AG04449 (cell line): ENCODE measurements around the gene ALOX12B.
"Not testable (repeated sequence)": the region's sequence is repeated elsewhere in the genome, so short reads cannot be mapped to it uniquely, and the experiment has no call there.

Experiments used
- CTCF ChIA-PET: fragments of 350-600 bp; formaldehyde crosslinking; extraction: SDS; loops from one replicate; lab custom pipeline; 2021; ENCODE audit warnings: antibody characterized with exemption; lab: Yijun Ruan, JAX
- POLR2A ChIA-PET: fragments of 400-600, 350-600 bp; formaldehyde crosslinking; extraction: SDS; loops from one replicate; lab custom pipeline; 2020; ENCODE audit warnings: antibody characterized with exemption, inconsistent platforms; lab: Yijun Ruan, JAX
- DNase-seq: peaks from one replicate; pipeline ENCODE4 v3.0.0-alpha.2; 2010; ENCODE audit warnings: low read depth, low spot score
- H3K4me3 ChIP-seq: 2 replicates; pipeline ENCODE4 v1.5.1; 2011; ENCODE audit warnings: low read depth, mild to moderate bottlenecking, control low read depth, low read length
- TF ChIP-seq, protein P1 (sequence below): IDR thresholded peaks from one replicate; pipeline ENCODE4 v1.5.1; 2011; ENCODE audit warnings: mild to moderate bottlenecking, moderate library complexity, low read length, control low read depth, inconsistent platforms; ENCODE audit not compliant: insufficient read depth; ENCODE audit errors: missing control alignments

The ALOX12B gene

GRCh38 chr17:8066841-8067775, 20.4 kb downstream of the ALOX12B start:
- TF ChIP-seq, protein P1, sequence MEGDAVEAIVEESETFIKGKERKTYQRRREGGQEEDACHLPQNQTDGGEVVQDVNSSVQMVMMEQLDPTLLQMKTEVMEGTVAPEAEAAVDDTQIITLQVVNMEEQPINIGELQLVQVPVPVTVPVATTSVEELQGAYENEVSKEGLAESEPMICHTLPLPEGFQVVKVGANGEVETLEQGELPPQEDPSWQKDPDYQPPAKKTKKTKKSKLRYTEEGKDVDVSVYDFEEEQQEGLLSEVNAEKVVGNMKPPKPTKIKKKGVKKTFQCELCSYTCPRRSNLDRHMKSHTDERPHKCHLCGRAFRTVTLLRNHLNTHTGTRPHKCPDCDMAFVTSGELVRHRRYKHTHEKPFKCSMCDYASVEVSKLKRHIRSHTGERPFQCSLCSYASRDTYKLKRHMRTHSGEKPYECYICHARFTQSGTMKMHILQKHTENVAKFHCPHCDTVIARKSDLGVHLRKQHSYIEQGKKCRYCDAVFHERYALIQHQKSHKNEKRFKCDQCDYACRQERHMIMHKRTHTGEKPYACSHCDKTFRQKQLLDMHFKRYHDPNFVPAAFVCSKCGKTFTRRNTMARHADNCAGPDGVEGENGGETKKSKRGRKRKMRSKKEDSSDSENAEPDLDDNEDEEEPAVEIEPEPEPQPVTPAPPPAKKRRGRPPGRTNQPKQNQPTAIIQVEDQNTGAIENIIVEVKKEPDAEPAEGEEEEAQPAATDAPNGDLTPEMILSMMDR, result no peak
- ChIA-PET POLR2A (no interaction called here), CTCF (interaction anchor here (1.4 to 12.4 kb wide), 2 partner anchors 10 to 19 kb away, joined by 7 to 174 read pairs; partner anchors contain the start of gene ALOX12B)
- DNase-seq, result no peak
- H3K4me3 ChIP-seq, result no peak overlapping the region

DNA sequence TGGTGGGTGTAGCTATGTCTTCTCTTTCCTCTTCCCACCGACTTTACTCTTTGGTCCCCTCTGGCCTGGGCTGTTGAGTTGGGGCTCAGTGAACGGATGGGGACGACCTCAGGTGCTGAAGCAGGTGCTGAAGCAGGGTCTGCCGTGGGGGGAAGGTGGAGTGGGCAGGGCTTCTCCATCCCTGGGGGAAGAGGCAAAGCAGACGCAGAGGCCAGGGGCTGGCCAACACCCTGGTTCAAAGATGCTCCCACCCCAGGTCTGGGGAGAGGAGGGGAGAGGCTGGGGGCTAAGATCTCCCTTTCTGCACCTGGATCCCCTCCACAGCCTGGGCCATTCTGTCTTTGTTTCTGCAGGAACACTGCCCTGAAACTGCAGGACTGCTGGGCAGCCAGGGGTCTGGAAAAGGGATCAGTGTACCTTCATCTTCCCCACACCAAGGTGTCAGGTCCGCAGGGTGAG, 22.9 kb downstream of the ALOX12B start:
- ChIA-PET CTCF (interaction anchor here (1.0 to 12.4 kb wide), 3 partner anchors 10 to 312 kb away, joined by 3 to 174 read pairs (median 19); partner anchors contain the start of genes ALOX12B and KRABD2), POLR2A (interaction anchor here (0.6 kb wide), 1 partner anchor 10 kb away, joined by 3 read pairs; no protein-coding TSS in a partner anchor)
- H3K4me3 ChIP-seq, result no peak overlapping the region
- DNase-seq, result no peak
- TF ChIP-seq, protein P1, result no peak

GRCh38 chr17:8063761-8064534, 23.6 kb downstream of the ALOX12B start:
- DNase-seq, result no peak
- TF ChIP-seq, protein P1, result no peak
- ChIA-PET CTCF (interaction anchor here (2.7 to 12.4 kb wide), 2 partner anchors 11 to 22 kb away, joined by 19 to 174 read pairs; partner anchors contain the start of gene ALOX12B), POLR2A (interaction anchor here (0.6 kb wide), 1 partner anchor 11 kb away, joined by 3 read pairs; no protein-coding TSS in a partner anchor)
- no peak overlapping the region for H3K4me3 ChIP-seq

DNA sequence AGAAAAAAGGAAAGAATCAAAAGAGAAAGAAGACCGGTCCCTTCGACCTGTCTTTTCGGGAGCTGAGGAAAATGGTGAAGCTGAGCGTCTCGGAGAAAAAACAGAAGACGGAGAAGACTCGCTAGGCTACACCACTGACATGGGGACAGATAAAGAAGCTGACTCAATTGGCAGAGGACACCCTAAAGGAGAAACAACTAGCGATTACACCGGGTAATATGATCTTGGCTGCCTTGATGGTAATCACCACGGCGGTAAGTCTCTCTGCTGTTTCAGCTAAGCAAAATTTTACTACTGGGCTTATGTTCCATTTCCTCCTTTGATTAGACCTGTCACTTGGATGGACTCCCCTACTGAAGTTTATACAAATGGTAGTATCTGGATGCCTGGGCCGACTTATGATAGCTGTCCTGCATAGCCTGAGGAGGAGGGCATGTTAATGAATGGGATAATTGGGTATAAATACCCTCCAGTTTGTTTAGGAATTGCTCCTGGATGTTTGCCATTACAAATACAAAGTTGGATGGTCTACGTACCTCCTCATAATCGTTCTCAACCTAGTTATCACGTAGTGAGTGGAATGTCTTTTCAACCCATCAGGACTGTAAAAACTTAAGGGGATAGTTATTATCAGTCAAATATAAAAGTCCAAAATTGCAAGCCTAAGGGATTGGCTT, 24.6 kb downstream of the ALOX12B start:
- TF ChIP-seq, protein P1, result no peak
- no peak for DNase-seq
- CTCF ChIA-PET, result interaction anchor here (0.8 to 12.4 kb wide), 19 partner anchors 10 to 831 kb away, joined by 3 to 233 read pairs (median 4); partner anchors contain the start of genes ALOX12B, ALOX15B, ALOXE3 and NAA38
- POLR2A ChIA-PET, result no interaction called here
- no peak overlapping the region for H3K4me3 ChIP-seq

- no peak overlapping the region for H3K4me3 ChIP-seq
- CTCF ChIA-PET, result interaction anchor here (0.8 to 12.4 kb wide), 25 partner anchors 10 to 832 kb away, joined by 3 to 233 read pairs (median 4); partner anchors contain the start of genes ALOX12B, ALOX15B, ALOXE3 and NAA38
- TF ChIP-seq, protein P1, result no peak
- DNase-seq, result no peak
- POLR2A ChIA-PET, result no interaction called here
Measured at GRCh38 chr17:8062435-8062806, 25.1 kb downstream of the ALOX12B start.

DNA sequence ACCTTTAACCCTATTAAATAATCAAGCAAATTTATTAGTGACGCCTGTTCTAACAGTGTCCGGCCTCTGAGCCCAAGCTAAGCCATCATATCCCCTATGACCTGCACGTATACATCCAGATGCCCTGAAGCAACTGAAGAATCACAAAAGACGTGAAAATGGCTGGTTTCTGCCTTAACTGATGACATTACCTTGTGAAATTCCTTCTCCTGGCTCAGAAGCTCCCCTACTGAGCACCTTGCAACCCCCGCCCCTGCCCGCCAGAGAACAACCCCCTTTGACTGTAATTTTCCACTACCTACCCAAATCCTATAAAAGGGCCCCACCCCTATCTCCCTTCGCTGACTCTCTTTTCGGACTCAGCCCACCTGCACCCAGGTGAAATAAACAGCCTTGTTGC, 25.7 kb downstream of the ALOX12B start:
- POLR2A ChIA-PET, H3K4me3 ChIP-seq, DNase-seq: not testable (repeated sequence)
- CTCF ChIA-PET, result interaction anchor here (0.6 to 12.4 kb wide), 30 partner anchors 11 to 935 kb away, joined by 3 to 233 read pairs (median 4); partner anchors contain the start of genes ALOX12B, ALOX15B, ALOXE3 and NAA38
